Neutrophil (primary cell): ENCODE measurements around the gene RENBP.
A peak's percentile ranks its signal among the peaks of the same experiment; 100 is the strongest.

Source experiments
- H3K27ac ChIP-seq: fragments of 200-600 bp; sonication (generic); 2 replicates; pipeline ENCODE4 v1.5.1; 2016; ENCODE audit warnings: mild to moderate bottlenecking, moderate library complexity
- H3K27me3 ChIP-seq: fragments of 200-600 bp; sonication (generic); 2 replicates; pipeline ENCODE4 v1.6.0; 2016; ENCODE audit warnings: mild to moderate bottlenecking
- H3K36me3 ChIP-seq: fragments of 200-600 bp; sonication (generic); 2 replicates; pipeline ENCODE4 v1.5.1; 2017
- H3K4me1 ChIP-seq, 2 experiments: fragments of 200-600 bp in 1 of 2; sonication (generic) in 1 of 2; 1 replicate in 1 of 2; 2 replicates in 1 of 2; pipeline versions ENCODE4 v1.5.1 to v1.6.1; 2013 to 2016; ENCODE audit warnings: low read depth in 1 of 2, low read length in 1 of 2, mild to moderate bottlenecking in 1 of 2, moderate library complexity in 1 of 2; ENCODE audit not compliant: control insufficient read depth in 1 of 2, insufficient read depth in 1 of 2
- H3K4me3 ChIP-seq, 2 experiments: fragments of 200-600 bp in 1 of 2; sonication (generic) in 1 of 2; 1 replicate in 1 of 2; 2 replicates in 1 of 2; pipeline ENCODE4 v1.5.1; 2013 to 2016; ENCODE audit warnings: low read depth in 1 of 2, low read length in 1 of 2, mild to moderate bottlenecking in 1 of 2, moderate library complexity in 1 of 2
- H3K9me3 ChIP-seq: fragments of 200-600 bp; sonication (generic); 2 replicates; pipeline ENCODE4 v1.5.1; 2016
- TF ChIP-seq, protein P1 (sequence below): fragments of 200-600 bp; sonication (generic); IDR thresholded peaks from 2 replicates; pipeline ENCODE4 v1.5.1; 2016; ENCODE audit warnings: antibody characterized with exemption

Gene RENBP

DNA sequence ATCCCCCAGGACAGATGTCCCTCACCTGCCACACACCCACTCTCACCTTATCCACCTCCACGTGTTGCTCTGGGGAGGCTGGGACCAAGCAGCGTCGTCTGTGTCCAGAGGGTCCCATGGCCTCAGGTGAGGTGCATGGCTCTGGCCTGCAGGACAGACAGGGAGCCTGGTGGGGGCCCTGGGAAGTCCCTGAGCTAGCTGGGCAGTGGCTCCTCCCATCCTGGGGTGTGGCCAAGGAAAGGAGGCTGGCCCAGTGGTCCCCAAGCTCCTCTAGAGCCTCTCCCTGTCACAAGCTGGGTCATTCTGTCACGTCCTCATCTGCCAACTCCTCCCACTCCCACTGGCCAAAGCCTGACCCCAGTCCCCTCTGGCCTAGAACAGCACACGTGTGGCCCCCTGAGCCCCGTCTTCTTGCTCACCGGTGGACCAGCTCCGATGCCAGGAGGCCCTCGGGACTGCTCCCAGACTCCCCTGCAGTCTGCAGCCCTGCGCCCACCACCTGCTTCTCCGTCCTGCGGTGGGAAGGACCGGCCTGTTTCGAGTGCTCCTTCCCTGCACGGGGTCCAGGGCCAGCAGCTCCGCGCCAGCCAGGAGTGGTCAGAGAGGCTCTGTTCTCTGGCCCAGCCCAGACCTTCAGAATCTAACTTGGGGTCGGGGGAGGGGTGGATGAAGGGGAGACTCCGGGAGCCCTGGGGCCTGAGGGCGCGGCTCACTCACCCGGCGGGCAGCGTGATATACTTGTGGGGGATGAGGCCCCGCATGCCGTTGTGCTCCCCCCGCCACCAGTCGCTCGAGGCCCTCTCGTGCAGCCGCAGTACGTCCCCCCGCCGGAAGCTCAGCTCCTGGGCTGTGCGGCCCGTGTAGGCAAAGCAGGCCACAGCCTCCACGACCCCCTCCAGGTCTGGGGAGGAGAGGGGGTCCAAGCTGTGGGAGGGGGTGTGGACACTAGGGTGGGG lies 35.1 kb downstream of the RENBP start:
- Histone ChIP-seq H3K4me1 (peaks cover 6 to 8% of the 10 kb centered on the region in 2 experiments), H3K27me3 (no peaks in the 10 kb centered on the region), H3K36me3 (peaks cover 79% of the 10 kb centered on the region), H3K4me3 (no peak overlapping the region), H3K9me3 (no peaks in the 10 kb centered on the region), H3K27ac (no peak overlapping the region)
- TF ChIP-seq, protein P1, sequence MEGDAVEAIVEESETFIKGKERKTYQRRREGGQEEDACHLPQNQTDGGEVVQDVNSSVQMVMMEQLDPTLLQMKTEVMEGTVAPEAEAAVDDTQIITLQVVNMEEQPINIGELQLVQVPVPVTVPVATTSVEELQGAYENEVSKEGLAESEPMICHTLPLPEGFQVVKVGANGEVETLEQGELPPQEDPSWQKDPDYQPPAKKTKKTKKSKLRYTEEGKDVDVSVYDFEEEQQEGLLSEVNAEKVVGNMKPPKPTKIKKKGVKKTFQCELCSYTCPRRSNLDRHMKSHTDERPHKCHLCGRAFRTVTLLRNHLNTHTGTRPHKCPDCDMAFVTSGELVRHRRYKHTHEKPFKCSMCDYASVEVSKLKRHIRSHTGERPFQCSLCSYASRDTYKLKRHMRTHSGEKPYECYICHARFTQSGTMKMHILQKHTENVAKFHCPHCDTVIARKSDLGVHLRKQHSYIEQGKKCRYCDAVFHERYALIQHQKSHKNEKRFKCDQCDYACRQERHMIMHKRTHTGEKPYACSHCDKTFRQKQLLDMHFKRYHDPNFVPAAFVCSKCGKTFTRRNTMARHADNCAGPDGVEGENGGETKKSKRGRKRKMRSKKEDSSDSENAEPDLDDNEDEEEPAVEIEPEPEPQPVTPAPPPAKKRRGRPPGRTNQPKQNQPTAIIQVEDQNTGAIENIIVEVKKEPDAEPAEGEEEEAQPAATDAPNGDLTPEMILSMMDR: no peak

DNA sequence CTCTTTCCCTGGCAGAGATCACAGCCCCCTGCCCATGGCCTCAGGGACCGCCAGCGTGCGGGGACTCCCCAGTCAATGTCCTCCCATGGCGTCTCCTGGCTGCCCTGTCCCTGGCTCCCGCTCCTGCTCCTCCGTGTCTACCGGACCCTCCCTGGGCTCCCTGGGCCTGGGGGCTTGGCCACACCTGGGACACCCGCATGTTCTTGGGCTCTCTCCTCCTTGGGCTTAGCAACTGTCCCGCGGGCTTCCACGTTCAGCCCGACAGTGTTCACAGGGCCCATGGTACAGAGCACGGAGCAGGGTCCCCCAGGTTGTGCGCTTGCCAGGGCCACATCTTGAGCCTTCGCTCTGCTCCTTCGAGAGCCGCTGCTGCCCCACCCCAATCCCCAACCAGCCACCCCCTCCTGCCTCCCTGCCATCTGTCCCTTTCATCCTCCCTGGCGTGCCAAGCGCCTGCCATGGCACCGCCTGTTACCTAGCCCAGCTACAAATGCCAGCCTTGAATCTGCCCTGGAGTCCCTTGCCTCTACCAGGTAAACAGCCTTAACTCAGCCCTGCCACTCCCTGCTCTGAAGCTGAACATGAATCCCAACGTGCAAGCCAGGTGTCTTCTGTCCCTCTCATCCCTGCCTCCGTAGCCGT lies 36.1 kb downstream of the RENBP start:
- Histone ChIP-seq H3K4me1 (peaks cover 14 to 18% of the 10 kb centered on the region in 2 experiments), H3K36me3 (peaks cover 70% of the 10 kb centered on the region), H3K27me3 (no peaks in the 10 kb centered on the region), H3K4me3 (no peak overlapping the region), H3K9me3 (no peaks in the 10 kb centered on the region), H3K27ac (no peak overlapping the region)
- TF ChIP-seq, protein P1: no peak

DNA sequence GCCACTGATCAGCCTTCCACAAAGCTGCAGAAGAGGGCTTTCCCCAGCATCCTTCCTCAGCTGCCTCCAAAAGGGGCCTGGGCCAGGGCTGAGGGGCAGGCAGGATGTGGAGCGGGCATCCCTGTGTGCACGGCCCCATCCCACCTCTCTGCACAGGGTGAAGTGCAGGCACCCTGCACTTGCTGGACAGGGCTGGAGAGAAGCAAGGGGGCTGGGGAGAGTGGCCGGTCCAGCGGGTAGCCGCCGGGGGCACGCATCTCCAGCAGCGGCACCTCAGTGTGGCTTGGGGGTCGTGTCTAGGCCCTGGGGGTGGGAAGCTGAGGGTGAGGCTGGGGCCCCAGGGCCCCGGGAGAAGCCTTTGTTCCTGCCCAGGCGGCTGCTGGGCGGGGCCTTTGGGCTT lies 37.0 kb downstream of the RENBP start:
- peaks cover 21 to 22% of the 10 kb centered on the region in 2 experiments for H3K4me1 ChIP-seq
- peaks cover 61% of the 10 kb centered on the region for H3K36me3 ChIP-seq
- H3K9me3 ChIP-seq: no peaks in the 10 kb centered on the region
- H3K27ac ChIP-seq: peak overlapping the region; percentile 5
- no peaks in the 10 kb centered on the region for H3K27me3 ChIP-seq
- H3K4me3 ChIP-seq: no peak overlapping the region
- TF ChIP-seq, protein P1: no peak

DNA sequence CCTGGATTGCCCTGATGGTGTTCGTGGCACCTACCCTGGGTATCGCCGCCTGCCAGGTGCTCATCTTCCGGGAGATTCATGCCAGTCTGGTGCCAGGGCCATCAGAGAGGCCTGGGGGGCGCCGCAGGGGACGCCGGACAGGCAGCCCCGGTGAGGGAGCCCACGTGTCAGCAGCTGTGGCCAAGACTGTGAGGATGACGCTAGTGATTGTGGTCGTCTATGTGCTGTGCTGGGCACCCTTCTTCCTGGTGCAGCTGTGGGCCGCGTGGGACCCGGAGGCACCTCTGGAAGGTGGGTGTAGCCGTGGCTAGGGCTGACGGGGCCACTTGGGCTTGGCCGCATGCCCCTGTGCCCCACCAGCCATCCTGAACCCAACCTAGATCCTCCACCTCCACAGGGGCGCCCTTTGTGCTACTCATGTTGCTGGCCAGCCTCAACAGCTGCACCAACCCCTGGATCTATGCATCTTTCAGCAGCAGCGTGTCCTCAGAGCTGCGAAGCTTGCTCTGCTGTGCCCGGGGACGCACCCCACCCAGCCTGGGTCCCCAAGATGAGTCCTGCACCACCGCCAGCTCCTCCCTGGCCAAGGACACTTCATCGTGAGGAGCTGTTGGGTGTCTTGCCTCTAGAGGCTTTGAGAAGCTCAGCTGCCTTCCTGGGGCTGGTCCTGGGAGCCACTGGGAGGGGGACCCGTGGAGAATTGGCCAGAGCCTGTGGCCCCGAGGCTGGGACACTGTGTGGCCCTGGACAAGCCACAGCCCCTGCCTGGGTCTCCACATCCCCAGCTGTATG lies 38.1 kb downstream of the RENBP start:
- H3K36me3 ChIP-seq: peaks cover 53% of the 10 kb centered on the region
- H3K4me1 ChIP-seq: peaks cover 24 to 31% of the 10 kb centered on the region in 2 experiments
- no peak overlapping the region for H3K4me3 ChIP-seq
- peak overlapping the region; percentile 47 for H3K27ac ChIP-seq
- H3K9me3 ChIP-seq: no peaks in the 10 kb centered on the region
- no peaks in the 10 kb centered on the region for H3K27me3 ChIP-seq
- TF ChIP-seq, protein P1: no peak

DNA sequence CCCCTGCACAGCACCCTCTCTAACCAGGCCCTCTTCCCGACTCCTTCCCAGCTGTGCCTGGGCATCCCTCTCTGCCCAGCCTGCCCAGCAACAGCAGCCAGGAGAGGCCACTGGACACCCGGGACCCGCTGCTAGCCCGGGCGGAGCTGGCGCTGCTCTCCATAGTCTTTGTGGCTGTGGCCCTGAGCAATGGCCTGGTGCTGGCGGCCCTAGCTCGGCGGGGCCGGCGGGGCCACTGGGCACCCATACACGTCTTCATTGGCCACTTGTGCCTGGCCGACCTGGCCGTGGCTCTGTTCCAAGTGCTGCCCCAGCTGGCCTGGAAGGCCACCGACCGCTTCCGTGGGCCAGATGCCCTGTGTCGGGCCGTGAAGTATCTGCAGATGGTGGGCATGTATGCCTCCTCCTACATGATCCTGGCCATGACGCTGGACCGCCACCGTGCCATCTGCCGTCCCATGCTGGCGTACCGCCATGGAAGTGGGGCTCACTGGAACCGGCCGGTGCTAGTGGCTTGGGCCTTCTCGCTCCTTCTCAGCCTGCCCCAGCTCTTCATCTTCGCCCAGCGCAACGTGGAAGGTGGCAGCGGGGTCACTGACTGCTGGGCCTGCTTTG lies 38.9 kb downstream of the RENBP start:
- Histone ChIP-seq H3K4me3 (no peak overlapping the region), H3K27ac (peak overlapping the region; percentile 47), H3K27me3 (no peaks in the 10 kb centered on the region), H3K36me3 (peaks cover 45% of the 10 kb centered on the region), H3K4me1 (peaks cover 30 to 37% of the 10 kb centered on the region in 2 experiments), H3K9me3 (no peaks in the 10 kb centered on the region)
- TF ChIP-seq, protein P1: no peak
